B cell (primary cell): ENCODE results near the gene RNF223. TPM values are rescaled to one million over a fixed set of nuclear protein-coding genes. Genes with fewer than 3 reads are reported as not detected.
"Not testable (repeated sequence)": the region's sequence is repeated elsewhere in the genome, so short reads cannot be mapped to it uniquely, and the experiment has no call there.

ENCODE experiments used
- ATAC-seq: fragments of 200-7000 bp; cut with Tn5 transposase; one replicate; pipeline ENCODE4 v1.10.0; 2021; ENCODE audit warnings: low read depth, mild to moderate bottlenecking, moderate number of reproducible peaks, moderate library complexity
- CTCF ChIA-PET: fragments of 350-600 bp; sonication (Branson Sonifier 250); formaldehyde crosslinking; loops from one replicate; lab custom pipeline; 2021; ENCODE audit warnings: antibody characterized with exemption, inconsistent platforms; lab: Charles Lee
- POLR2A ChIA-PET: fragments of 350-600 bp; sonication (Branson Sonifier 250); formaldehyde crosslinking; loops from one replicate; lab custom pipeline; 2021; ENCODE audit warnings: antibody characterized with exemption; lab: Charles Lee
- DNase-seq: peaks from one replicate; pipeline ENCODE4 v3.0.0; 2013
- H2AFZ ChIP-seq: 2 replicates; pipeline ENCODE4 v1.6.1; 2012; ENCODE audit warnings: mild to moderate bottlenecking, low read depth, low read length; ENCODE audit not compliant: insufficient read depth, poor library complexity, severe bottlenecking
- H3K27ac ChIP-seq, 2 donors: 1 replicate in 1 of 2; 2 replicates in 1 of 2; pipeline ENCODE4 v1.5.1; 2012 to 2013; ENCODE audit warnings: low read length in 2 of 2, mild to moderate bottlenecking in 2 of 2, moderate library complexity in 1 of 2
- H3K27me3 ChIP-seq, 4 experiments: fragments of 200-600 bp in 1 of 4; sonication (generic) in 1 of 4; replicated peaks in 1 of 4; 1 replicate in 2 of 4; 2 replicates in 2 of 4; pipeline versions ENCODE4 v1.6.1 to v1.7.0; 2013 to 2016; ENCODE audit warnings: low read length in 3 of 4, mild to moderate bottlenecking in 2 of 4, mixed read lengths in 1 of 4, moderate library complexity in 1 of 4; ENCODE audit not compliant: insufficient read depth in 4 of 4, control insufficient read depth in 3 of 4; ENCODE audit errors: control extremely low read depth in 1 of 4
- H3K36me3 ChIP-seq, 2 experiments: replicated peaks in 1 of 2; 1 replicate in 1 of 2; 2 replicates in 1 of 2; pipeline versions ENCODE4 v1.6.1 to v1.7.1; 2013; ENCODE audit warnings: low read length in 1 of 2; ENCODE audit not compliant: insufficient read depth in 2 of 2, control insufficient read depth in 1 of 2; ENCODE audit errors: control extremely low read depth in 1 of 2, extremely low read depth in 1 of 2
- H3K4me1 ChIP-seq, 2 donors: fragments of 200-600 bp in 1 of 2; sonication (generic) in 1 of 2; 1 replicate in 1 of 2; 2 replicates in 1 of 2; pipeline versions ENCODE4 v1.5.1 to v1.6.1; 2013 to 2017; ENCODE audit warnings: low read length in 2 of 2; ENCODE audit not compliant: control insufficient read depth in 2 of 2, insufficient read depth in 2 of 2
- H3K4me2 ChIP-seq: replicated peaks from 2 replicates; pipeline ENCODE3; 2012; ENCODE audit warnings: mild to moderate bottlenecking, low read depth, low read length; ENCODE audit not compliant: poor library complexity, severe bottlenecking
- H3K4me3 ChIP-seq, 5 experiments: fragments of 200-600 bp in 1 of 5; sonication (generic) in 1 of 5; 1 replicate in 3 of 5; 2 replicates in 2 of 5; pipeline versions ENCODE4 v1.5.1 to v1.7.0; 2011 to 2016; ENCODE audit warnings: low read length in 4 of 5, mild to moderate bottlenecking in 4 of 5, low read depth in 2 of 5, control low read depth in 1 of 5, moderate library complexity in 1 of 5; ENCODE audit not compliant: insufficient read depth in 1 of 5; ENCODE audit errors: control extremely low read depth in 1 of 5, extremely low read depth in 1 of 5
- H3K79me2 ChIP-seq: fragments of 200-600 bp; sonication (generic); one replicate; pipeline ENCODE4 v1.6.0; 2016; ENCODE audit warnings: low read length; ENCODE audit not compliant: control insufficient read depth, insufficient read depth
- H3K9ac ChIP-seq: fragments of 200-600 bp; sonication (generic); 2 replicates; pipeline ENCODE4 v1.6.1; 2017; ENCODE audit warnings: mild to moderate bottlenecking, low read length, moderate library complexity
- H3K9me3 ChIP-seq, 3 donors: one replicate each; pipeline versions ENCODE4 v1.6.1 to v1.7.1; 2013; ENCODE audit warnings: low read length in 2 of 3; ENCODE audit not compliant: control insufficient read depth in 2 of 3, insufficient read depth in 1 of 3; ENCODE audit errors: control extremely low read depth in 1 of 3
- H4K20me1 ChIP-seq: 2 replicates; pipeline ENCODE4 v1.6.0; 2012; ENCODE audit warnings: mild to moderate bottlenecking, low read length; ENCODE audit not compliant: insufficient read depth, control insufficient read depth, poor library complexity, severe bottlenecking
- H3K27ac Mint-ChIP-seq: one replicate; pipeline ENCODE4 v1.8.0; 2021; ENCODE audit warnings: mixed read lengths
- H3K27me3 Mint-ChIP-seq: one replicate; pipeline ENCODE4 v1.8.0; 2021; ENCODE audit warnings: mixed read lengths
- H3K4me1 Mint-ChIP-seq: one replicate; pipeline ENCODE4 v1.8.0; 2021; ENCODE audit warnings: mixed read lengths
- H3K4me3 Mint-ChIP-seq: one replicate; pipeline ENCODE4 v1.8.0; 2021; ENCODE audit warnings: mixed read lengths
- H3K9me3 Mint-ChIP-seq: one replicate; pipeline ENCODE4 v1.8.0; 2022; ENCODE audit warnings: mixed read lengths; ENCODE audit not compliant: insufficient read depth
- EZH2 ChIP-seq: IDR thresholded peaks from 2 replicates; pipeline ENCODE4 v1.6.1; 2012; ENCODE audit warnings: borderline replicate concordance, low read depth, mild to moderate bottlenecking, moderate library complexity, low read length; ENCODE audit not compliant: insufficient read depth, poor library complexity, severe bottlenecking
- WGBS: methylation state at CpG from one replicate; pipeline ENCODE4 v1.1.5; 2013; ENCODE audit warnings: missing lambda C conversion rate; ENCODE audit not compliant: insufficient coverage; 5-methylcytosine and 5-hydroxymethylcytosine counted together
- intact Hi-C: fragments of 100-400 bp; cut with micrococcal nuclease; formaldehyde crosslinking; loops from one replicate; pipeline ENCODE4 v1.10.0; 2022
- polyA plus RNA-seq: library from polyadenylated mRNA; depleted of rRNA; stranded (reverse); fragments of >200 nt; gene quantifications from 2 replicates; pipeline ENCODE4 v1.2.3, GENCODE V29; 2012
- total RNA-seq, 2 donors: library from RNA; stranded (reverse); fragments of 120-200 nt in 1 of 2; gene quantifications; 1 replicate in 1 of 2; 2 replicates in 1 of 2; pipeline versions ENCODE4 v1.2.3 to v1.2.4, GENCODE V29; 2013 to 2022
- TF ChIP-seq, protein P1 (sequence below): fragments of 200-600 bp; IDR thresholded peaks from one replicate; pipeline ENCODE4 v1.8.0; 2022; ENCODE audit warnings: antibody characterized with exemption, mild to moderate bottlenecking

RNF223 gene
- total and polyA plus RNA-seq, 2 donors (not counting 1 experiment from before 2014, with no cell fraction given) = not detected

DNA sequence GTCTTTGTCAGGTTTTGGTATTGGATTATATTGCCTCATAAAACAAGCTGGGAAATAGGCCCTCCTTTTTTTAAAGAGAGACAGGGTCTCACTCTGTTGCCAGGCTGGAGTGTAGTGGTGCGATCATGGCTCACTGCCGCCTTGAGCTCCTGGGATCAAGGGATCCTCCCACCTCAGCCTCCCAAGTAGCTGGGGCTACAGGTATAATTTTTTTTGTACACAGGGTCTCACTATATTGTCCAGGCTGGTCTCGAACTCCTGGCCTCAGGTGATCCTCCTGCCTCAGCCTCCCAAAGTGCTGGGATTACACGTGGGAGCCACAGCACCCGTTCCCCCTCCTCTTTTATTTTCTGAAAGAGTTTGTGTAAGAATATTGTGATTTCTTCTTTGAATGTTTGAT, 22.0 kb upstream of the RNF223 start:
- H3K4me1 ChIP-seq, H3K27me3 ChIP-seq, intact Hi-C loops, H3K9ac ChIP-seq, H3K27ac Mint-ChIP-seq, H3K9me3 ChIP-seq, H3K4me2 ChIP-seq, H2AFZ ChIP-seq, H4K20me1 ChIP-seq, H3K36me3 ChIP-seq, POLR2A ChIA-PET, H3K79me2 ChIP-seq, CTCF ChIA-PET, H3K27me3 Mint-ChIP-seq, H3K4me3 Mint-ChIP-seq, H3K9me3 Mint-ChIP-seq, H3K27ac ChIP-seq, H3K4me1 Mint-ChIP-seq, DNase-seq, ATAC-seq, H3K4me3 ChIP-seq: not testable (repeated sequence)
- WGBS = 100% methylated on average over 2 of the region's 5 CpGs

DNA sequence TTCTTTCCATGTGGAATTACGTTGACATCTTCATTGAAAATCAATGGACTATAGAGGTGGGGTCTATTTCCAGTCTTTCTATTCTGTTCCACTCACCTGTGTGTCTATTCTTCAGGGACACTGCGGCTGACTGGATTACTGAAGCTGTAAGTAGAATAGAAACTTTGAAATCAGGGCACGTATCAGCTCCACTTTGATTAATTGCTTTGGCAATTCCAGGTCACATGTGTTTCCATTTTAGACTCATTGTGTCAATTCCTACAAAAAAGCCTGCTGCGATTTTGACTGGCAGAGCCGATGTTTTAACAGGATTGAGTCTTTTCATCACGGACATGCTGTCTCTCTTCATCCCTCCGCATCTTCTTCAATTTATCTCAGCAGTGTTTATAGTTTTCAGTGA, 20.9 kb upstream of the RNF223 start:
- peaks cover 0 to 7% of the 10 kb centered on the region in 2 donors for H3K4me1 ChIP-seq
- intact Hi-C loops = no loop called here
- H4K20me1 ChIP-seq = no peaks in the 10 kb centered on the region
- DNase-seq (no peak), ATAC-seq (no peak)
- no peaks in the 10 kb centered on the region for H3K27me3 ChIP-seq
- CTCF ChIA-PET = no interaction called here
- Mint-ChIP-seq H3K4me1 (peaks cover 5% of the 10 kb centered on the region), H3K27me3 (no peaks in the 10 kb centered on the region), H3K27ac (no peak overlapping the region), H3K9me3 (no peaks in the 10 kb centered on the region), H3K4me3 (no peak overlapping the region)
- 100% methylated on average over 2 of the region's 7 CpGs for WGBS
- H3K36me3 ChIP-seq = no peaks in the 10 kb centered on the region
- TF ChIP-seq, protein P1, sequence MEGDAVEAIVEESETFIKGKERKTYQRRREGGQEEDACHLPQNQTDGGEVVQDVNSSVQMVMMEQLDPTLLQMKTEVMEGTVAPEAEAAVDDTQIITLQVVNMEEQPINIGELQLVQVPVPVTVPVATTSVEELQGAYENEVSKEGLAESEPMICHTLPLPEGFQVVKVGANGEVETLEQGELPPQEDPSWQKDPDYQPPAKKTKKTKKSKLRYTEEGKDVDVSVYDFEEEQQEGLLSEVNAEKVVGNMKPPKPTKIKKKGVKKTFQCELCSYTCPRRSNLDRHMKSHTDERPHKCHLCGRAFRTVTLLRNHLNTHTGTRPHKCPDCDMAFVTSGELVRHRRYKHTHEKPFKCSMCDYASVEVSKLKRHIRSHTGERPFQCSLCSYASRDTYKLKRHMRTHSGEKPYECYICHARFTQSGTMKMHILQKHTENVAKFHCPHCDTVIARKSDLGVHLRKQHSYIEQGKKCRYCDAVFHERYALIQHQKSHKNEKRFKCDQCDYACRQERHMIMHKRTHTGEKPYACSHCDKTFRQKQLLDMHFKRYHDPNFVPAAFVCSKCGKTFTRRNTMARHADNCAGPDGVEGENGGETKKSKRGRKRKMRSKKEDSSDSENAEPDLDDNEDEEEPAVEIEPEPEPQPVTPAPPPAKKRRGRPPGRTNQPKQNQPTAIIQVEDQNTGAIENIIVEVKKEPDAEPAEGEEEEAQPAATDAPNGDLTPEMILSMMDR = no peak
- TF ChIP-seq EZH2 = no peak
- H3K27ac ChIP-seq = no peak overlapping the region
- peaks cover 1 to 2% (median 2%) of the 10 kb centered on the region in 3 donors for H3K9me3 ChIP-seq
- no peaks in the 10 kb centered on the region for H3K79me2 ChIP-seq
- no peak overlapping the region for H2AFZ ChIP-seq
- H3K9ac ChIP-seq = no peak overlapping the region
- no peak overlapping the region for H3K4me2 ChIP-seq
- POLR2A ChIA-PET = no interaction called here
- H3K4me3 ChIP-seq = no peak overlapping the region
